Nephron progenitor cell (in vitro differentiated cells): ENCODE measurements around the gene JAG1.

Experiments used
- DNase-seq: peaks from one replicate; pipeline ENCODE4 v3.0.0; 2021
- H3K27ac Mint-ChIP-seq: 2 replicates; pipeline ENCODE4 v1.8.0; 2021; ENCODE audit warnings: mild to moderate bottlenecking, moderate library complexity, mixed read lengths
- H3K27me3 Mint-ChIP-seq: 2 replicates; pipeline ENCODE4 v1.8.0; 2021; ENCODE audit warnings: mild to moderate bottlenecking, low read depth, mixed read lengths; ENCODE audit not compliant: poor library complexity
- H3K36me3 Mint-ChIP-seq: 2 replicates; pipeline ENCODE4 v1.8.0; 2021; ENCODE audit warnings: low read depth, mixed read lengths
- H3K4me1 Mint-ChIP-seq: 2 replicates; pipeline ENCODE4 v1.8.0; 2021; ENCODE audit warnings: mixed read lengths
- H3K4me3 Mint-ChIP-seq: 2 replicates; pipeline ENCODE4 v1.8.0; 2021; ENCODE audit warnings: mild to moderate bottlenecking, moderate library complexity, mixed read lengths
- H3K9me3 Mint-ChIP-seq: 2 replicates; pipeline ENCODE4 v1.8.0; 2021; ENCODE audit warnings: mild to moderate bottlenecking, moderate library complexity, mixed read lengths
- TF ChIP-seq, protein P1 (sequence below): fragments of 200-600 bp; sonication (generic); IDR thresholded peaks from 2 replicates; pipeline ENCODE4 v1.5.0; 2021; ENCODE audit warnings: antibody characterized with exemption

The JAG1 gene

DNA sequence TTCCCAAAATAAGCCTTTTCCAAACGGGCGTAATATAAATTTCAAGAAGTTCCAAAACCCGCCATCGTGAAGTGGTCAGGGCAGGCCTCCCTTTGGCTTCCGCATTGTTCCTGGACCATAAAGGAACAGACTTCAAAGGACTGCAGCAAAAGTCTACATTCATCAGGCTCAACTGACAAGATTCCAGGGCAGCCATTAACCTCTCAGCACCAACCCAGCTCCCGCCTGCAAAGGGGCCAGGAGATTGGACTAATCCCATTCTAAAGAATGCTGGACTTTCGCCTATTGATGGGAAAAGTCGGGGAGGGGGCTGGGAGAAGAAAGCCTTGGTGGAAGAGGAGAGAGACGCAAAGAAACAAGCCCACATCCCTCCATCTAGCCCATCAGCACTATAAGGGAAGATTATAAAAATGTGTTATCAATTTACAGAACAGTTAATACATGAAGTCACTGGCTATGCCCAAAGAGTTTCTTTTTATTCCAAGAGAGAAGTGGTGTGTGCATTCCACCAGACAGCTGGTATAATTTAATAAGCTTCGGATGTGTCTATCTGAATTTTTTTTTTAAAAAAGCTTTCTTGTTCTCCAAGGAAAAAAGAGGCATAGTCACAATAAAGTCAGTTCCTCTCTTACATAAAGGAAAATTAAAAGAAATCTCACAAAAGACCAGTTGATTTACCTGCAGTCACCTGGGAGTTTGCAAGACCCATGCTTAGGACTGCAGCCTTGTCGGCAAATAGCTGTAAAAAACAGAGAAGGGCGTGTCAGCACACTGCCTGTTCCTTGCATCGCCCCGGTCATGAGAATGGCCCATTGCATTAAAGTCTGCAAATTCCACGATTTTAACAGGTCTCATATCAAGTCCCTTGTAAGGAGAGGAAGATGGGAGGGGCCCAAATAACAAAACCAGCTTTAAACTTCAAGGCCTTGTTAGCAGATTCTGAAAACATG lies 17.8 kb downstream of the JAG1 start:
- peak overlapping the region; percentile 72 for H3K27ac Mint-ChIP-seq
- H3K4me1 Mint-ChIP-seq: peaks cover 100% of the 10 kb centered on the region
- no peaks in the 10 kb centered on the region for H3K9me3 Mint-ChIP-seq
- H3K4me3 Mint-ChIP-seq: peak overlapping the region; percentile 66
- H3K27me3 Mint-ChIP-seq: peaks cover 8% of the 10 kb centered on the region
- peaks cover 74% of the 10 kb centered on the region for H3K36me3 Mint-ChIP-seq
- DNase-seq: peak; percentile 63
- TF ChIP-seq, protein P1, sequence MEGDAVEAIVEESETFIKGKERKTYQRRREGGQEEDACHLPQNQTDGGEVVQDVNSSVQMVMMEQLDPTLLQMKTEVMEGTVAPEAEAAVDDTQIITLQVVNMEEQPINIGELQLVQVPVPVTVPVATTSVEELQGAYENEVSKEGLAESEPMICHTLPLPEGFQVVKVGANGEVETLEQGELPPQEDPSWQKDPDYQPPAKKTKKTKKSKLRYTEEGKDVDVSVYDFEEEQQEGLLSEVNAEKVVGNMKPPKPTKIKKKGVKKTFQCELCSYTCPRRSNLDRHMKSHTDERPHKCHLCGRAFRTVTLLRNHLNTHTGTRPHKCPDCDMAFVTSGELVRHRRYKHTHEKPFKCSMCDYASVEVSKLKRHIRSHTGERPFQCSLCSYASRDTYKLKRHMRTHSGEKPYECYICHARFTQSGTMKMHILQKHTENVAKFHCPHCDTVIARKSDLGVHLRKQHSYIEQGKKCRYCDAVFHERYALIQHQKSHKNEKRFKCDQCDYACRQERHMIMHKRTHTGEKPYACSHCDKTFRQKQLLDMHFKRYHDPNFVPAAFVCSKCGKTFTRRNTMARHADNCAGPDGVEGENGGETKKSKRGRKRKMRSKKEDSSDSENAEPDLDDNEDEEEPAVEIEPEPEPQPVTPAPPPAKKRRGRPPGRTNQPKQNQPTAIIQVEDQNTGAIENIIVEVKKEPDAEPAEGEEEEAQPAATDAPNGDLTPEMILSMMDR: no peak

DNA sequence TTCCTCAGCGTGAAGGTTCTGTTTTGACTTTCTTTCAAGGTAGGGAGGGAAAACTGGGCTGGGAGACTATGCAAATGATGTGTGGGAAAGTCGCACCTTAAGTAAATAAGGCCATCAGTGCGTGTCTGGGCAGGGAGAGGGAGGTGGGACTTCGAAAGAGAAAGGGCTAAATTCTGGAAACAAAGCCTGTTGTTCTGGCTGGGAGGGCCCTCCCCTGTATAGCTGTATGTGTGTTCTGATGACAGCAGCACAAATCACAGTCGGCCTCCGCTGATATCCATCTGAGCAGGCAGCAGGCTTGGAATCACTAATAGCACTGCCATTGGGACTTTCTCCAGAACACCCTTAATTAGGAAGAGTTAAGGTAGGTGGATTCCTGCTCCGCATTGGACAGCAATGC lies 19.2 kb downstream of the JAG1 start:
- peak overlapping the region; percentile 54 for H3K27ac Mint-ChIP-seq
- H3K36me3 Mint-ChIP-seq: peaks cover 74% of the 10 kb centered on the region
- TF ChIP-seq, protein P1: no peak
- peaks cover 100% of the 10 kb centered on the region for H3K4me1 Mint-ChIP-seq
- H3K9me3 Mint-ChIP-seq: no peaks in the 10 kb centered on the region
- DNase-seq: peak; percentile 27
- peaks cover 11% of the 10 kb centered on the region for H3K27me3 Mint-ChIP-seq
- peak overlapping the region; percentile 66 for H3K4me3 Mint-ChIP-seq

DNA sequence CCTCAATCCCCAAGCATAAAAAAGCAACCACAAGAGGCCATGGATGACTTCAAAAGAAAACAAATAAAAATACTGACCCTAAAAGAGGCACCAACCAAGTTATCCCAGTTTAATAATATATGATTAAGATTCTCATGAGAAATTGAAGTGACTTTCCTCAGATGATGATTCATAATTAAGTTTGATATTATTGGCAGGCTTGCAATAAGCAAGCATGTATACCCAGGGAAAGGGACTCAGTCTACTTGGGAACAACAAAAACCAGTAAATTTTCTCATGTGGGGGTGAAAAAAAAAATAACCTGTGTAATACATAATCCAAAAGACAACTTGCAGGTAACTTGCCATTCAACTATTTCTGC lies 19.6 kb downstream of the JAG1 start:
- DNase-seq: no peak
- H3K4me1 Mint-ChIP-seq: peaks cover 100% of the 10 kb centered on the region
- H3K27me3 Mint-ChIP-seq: peaks cover 11% of the 10 kb centered on the region
- H3K27ac Mint-ChIP-seq: peak overlapping the region; percentile 54
- TF ChIP-seq, protein P1: no peak
- peaks cover 74% of the 10 kb centered on the region for H3K36me3 Mint-ChIP-seq
- no peaks in the 10 kb centered on the region for H3K9me3 Mint-ChIP-seq
- H3K4me3 Mint-ChIP-seq: peak overlapping the region; percentile 66

DNA sequence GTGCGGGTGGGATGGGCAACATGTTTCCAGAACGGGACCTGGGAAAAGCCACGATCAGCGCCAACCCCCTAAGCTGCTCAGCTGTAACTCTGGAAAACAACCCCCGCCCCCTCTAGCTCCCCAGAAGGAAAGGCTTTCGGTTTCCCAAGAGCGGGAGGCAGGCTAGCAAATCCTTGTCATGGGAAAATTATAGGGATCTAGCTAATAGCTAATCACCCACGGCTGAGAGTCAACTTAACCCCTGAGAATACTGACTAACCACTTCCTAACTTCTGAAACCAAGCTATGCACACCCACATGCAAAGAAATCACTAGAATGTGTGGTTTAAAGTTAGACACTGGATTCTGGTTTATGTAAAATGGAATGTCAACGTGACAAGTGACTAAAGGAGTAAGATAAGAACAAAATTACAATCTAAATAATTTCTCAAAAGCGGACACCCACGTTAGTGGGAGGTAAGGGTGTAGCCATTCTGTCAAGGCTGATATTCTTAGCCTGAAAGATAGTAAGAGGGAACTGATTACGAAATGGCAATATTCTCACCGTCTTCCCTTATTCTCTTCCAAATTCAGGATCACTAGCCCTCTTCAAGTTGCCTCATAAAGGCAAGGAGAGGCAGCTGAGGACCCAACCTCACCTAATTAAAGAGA lies 20.1 kb downstream of the JAG1 start:
- DNase-seq: peak; percentile 35
- peaks cover 100% of the 10 kb centered on the region for H3K4me1 Mint-ChIP-seq
- peak overlapping the region; percentile 54 for H3K27ac Mint-ChIP-seq
- peak overlapping the region; percentile 66 for H3K4me3 Mint-ChIP-seq
- H3K9me3 Mint-ChIP-seq: no peaks in the 10 kb centered on the region
- H3K27me3 Mint-ChIP-seq: peaks cover 11% of the 10 kb centered on the region
- TF ChIP-seq, protein P1: no peak
- peaks cover 74% of the 10 kb centered on the region for H3K36me3 Mint-ChIP-seq

DNA sequence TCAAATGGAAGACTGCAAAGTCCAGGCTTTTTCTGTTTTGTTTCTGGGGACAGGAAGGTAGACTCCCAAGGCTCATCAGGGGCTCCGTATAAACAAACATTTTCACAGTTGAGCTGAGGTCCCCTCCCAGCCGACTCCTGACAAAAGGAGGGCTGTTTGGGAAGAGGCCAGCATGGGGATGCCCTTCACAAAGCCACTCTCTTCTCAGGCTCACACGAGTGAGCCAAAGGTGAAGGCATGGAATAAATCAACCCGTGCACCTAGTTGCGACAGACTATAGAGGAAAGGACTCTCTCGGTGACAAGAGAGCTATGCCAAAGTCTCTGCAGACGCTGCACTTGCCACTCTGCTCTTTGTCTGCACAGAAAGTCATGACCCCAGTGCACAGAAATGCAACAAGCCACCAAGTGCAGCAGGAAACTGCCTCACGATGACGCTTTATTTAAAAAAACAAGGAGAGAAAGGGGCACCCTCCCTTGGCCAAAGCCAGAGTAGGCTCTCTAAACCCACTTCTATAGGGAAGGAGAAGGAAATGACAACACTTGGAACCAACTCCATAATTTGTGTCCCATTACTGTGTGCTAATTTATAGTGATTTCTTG lies 21.0 kb downstream of the JAG1 start:
- no peaks in the 10 kb centered on the region for H3K9me3 Mint-ChIP-seq
- peaks cover 74% of the 10 kb centered on the region for H3K36me3 Mint-ChIP-seq
- peak overlapping the region; percentile 99 for H3K27ac Mint-ChIP-seq
- H3K4me1 Mint-ChIP-seq: peaks cover 100% of the 10 kb centered on the region
- H3K27me3 Mint-ChIP-seq: peaks cover 8% of the 10 kb centered on the region
- peak overlapping the region; percentile 71 for H3K4me3 Mint-ChIP-seq
- TF ChIP-seq, protein P1: no peak
- DNase-seq: no peak
